ENCODE data around the gene NDRG2. TPM values are rescaled to one million over a fixed set of nuclear protein-coding genes. Genes with fewer than 3 reads are reported as not detected.

The NDRG2 gene
- total RNA-seq, 1 donor from 2014 or later = 11.8 TPM

DNA sequence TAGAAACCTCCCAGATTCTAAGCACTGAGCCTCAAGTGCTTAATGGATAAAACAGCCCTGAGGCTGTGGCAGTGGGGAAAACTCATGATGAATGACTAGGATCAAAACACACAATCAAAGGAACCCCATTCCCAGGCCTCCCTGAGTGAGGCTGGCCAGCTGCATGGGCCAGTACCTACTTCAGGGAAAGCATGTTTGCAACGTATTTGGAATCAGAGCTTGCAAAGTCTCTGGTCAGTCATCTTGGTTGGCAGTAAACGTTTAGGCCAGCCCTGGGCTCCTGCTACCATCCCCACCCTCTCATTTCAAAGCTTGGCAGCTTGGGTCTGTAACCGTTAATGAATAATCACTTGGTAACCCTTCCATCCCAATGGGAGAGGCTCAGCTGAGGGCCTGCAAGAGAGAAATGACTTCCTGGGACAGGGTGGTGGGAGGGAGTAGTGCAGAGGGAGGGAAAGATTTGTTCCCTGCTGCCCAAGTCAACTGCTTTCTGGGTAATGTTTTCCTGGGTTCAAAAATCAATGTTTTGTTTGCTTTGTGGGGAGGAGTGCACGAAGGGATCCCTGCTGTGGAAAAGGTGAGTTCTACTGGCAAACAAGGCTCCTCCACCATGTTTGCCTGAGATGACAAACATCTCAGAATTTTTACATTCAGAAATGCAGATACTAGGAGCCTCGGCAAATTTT lies 30.7 kb upstream of the NDRG2 start:
- no peak overlapping the region for H3K4me3 Mint-ChIP-seq (ENCODE audit: unreplicated experiment)
- no peak overlapping the region for H3K27ac Mint-ChIP-seq (ENCODE audit: unreplicated experiment)
- no peak overlapping the region for H3K4me2 ChIP-seq (ENCODE audit: low read length)
- H2AFZ ChIP-seq (ENCODE audit: low read depth, low read length) = no peak overlapping the region
- no peak overlapping the region for H3K9ac ChIP-seq (ENCODE audit: low read length)
- no peaks in the 10 kb centered on the region for H3K36me3 Mint-ChIP-seq (ENCODE audit: low read depth, unreplicated experiment)
- no peaks in the 10 kb centered on the region for H3K9me3 Mint-ChIP-seq (ENCODE audit: unreplicated experiment)
- H3K27me3 Mint-ChIP-seq (ENCODE audit: low read depth, unreplicated experiment) = no peaks in the 10 kb centered on the region
- DNase-seq (ENCODE audit: low read depth) (no peak), FAIRE-seq (no peak)
- no peaks in the 10 kb centered on the region for H3K36me3 ChIP-seq (ENCODE audit: insufficient read depth, low read length)
- H4K20me1 ChIP-seq (ENCODE audit: insufficient read depth, low read length) = no peaks in the 10 kb centered on the region
- H3K9me3 ChIP-seq (ENCODE audit: insufficient read depth, low read depth, low read length) = no peaks in the 10 kb centered on the region
- H3K27me3 ChIP-seq (ENCODE audit: insufficient read depth, low read length) = no peaks in the 10 kb centered on the region
- no peaks in the 10 kb centered on the region for H3K79me2 ChIP-seq (ENCODE audit: insufficient read depth, low read length)
- no peak overlapping the region for H3K4me3 ChIP-seq (ENCODE audit: insufficient read depth, low read depth, low read length)
- no peak overlapping the region for H3K27ac ChIP-seq (ENCODE audit: low read depth, low read length)
- peaks cover 12% of the 10 kb centered on the region for H3K4me1 ChIP-seq (ENCODE audit: insufficient read depth, low read length)
- H3K4me1 Mint-ChIP-seq (ENCODE audit: low read depth, unreplicated experiment) = peaks cover 34% of the 10 kb centered on the region
- TF ChIP-seq, protein P1, sequence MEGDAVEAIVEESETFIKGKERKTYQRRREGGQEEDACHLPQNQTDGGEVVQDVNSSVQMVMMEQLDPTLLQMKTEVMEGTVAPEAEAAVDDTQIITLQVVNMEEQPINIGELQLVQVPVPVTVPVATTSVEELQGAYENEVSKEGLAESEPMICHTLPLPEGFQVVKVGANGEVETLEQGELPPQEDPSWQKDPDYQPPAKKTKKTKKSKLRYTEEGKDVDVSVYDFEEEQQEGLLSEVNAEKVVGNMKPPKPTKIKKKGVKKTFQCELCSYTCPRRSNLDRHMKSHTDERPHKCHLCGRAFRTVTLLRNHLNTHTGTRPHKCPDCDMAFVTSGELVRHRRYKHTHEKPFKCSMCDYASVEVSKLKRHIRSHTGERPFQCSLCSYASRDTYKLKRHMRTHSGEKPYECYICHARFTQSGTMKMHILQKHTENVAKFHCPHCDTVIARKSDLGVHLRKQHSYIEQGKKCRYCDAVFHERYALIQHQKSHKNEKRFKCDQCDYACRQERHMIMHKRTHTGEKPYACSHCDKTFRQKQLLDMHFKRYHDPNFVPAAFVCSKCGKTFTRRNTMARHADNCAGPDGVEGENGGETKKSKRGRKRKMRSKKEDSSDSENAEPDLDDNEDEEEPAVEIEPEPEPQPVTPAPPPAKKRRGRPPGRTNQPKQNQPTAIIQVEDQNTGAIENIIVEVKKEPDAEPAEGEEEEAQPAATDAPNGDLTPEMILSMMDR (IDR thresholded peaks at IDR 0.05; ENCODE audit: insufficient read depth, low read depth, low read length) = no peak
- TF ChIP-seq EZH2 (IDR thresholded peaks at IDR 0.05; ENCODE audit: insufficient read depth, low read length) = no peak

GRCh38 chr14:21054768-21055145 lies 29.9 kb upstream of the NDRG2 start:
- no peaks in the 10 kb centered on the region for H3K27me3 Mint-ChIP-seq (ENCODE audit: low read depth, unreplicated experiment)
- FAIRE-seq (no peak), DNase-seq (ENCODE audit: low read depth) (no peak)
- peaks cover 12% of the 10 kb centered on the region for H3K4me1 ChIP-seq (ENCODE audit: insufficient read depth, low read length)
- H3K36me3 ChIP-seq (ENCODE audit: insufficient read depth, low read length) = no peaks in the 10 kb centered on the region
- no peaks in the 10 kb centered on the region for H3K79me2 ChIP-seq (ENCODE audit: insufficient read depth, low read length)
- H3K27me3 ChIP-seq (ENCODE audit: insufficient read depth, low read length) = no peaks in the 10 kb centered on the region
- no peaks in the 10 kb centered on the region for H3K9me3 Mint-ChIP-seq (ENCODE audit: unreplicated experiment)
- H3K27ac Mint-ChIP-seq (ENCODE audit: unreplicated experiment) = no peak overlapping the region
- no peaks in the 10 kb centered on the region for H3K36me3 Mint-ChIP-seq (ENCODE audit: low read depth, unreplicated experiment)
- TF ChIP-seq EZH2 (IDR thresholded peaks at IDR 0.05; ENCODE audit: insufficient read depth, low read length) = no peak
- TF ChIP-seq, protein P1 (IDR thresholded peaks at IDR 0.05; ENCODE audit: insufficient read depth, low read depth, low read length) = no peak
- H2AFZ ChIP-seq (ENCODE audit: low read depth, low read length) = no peak overlapping the region
- H3K4me3 ChIP-seq (ENCODE audit: insufficient read depth, low read depth, low read length) = no peak overlapping the region
- H3K4me2 ChIP-seq (ENCODE audit: low read length) = no peak overlapping the region
- no peaks in the 10 kb centered on the region for H4K20me1 ChIP-seq (ENCODE audit: insufficient read depth, low read length)
- H3K9ac ChIP-seq (ENCODE audit: low read length) = no peak overlapping the region
- no peaks in the 10 kb centered on the region for H3K9me3 ChIP-seq (ENCODE audit: insufficient read depth, low read depth, low read length)
- H3K4me3 Mint-ChIP-seq (ENCODE audit: unreplicated experiment) = no peak overlapping the region
- H3K4me1 Mint-ChIP-seq (ENCODE audit: low read depth, unreplicated experiment) = peaks cover 26% of the 10 kb centered on the region
- H3K27ac ChIP-seq (ENCODE audit: low read depth, low read length) = no peak overlapping the region

- FAIRE-seq (no peak), DNase-seq (ENCODE audit: low read depth) (no peak)
- Histone ChIP-seq H3K79me2 (ENCODE audit: insufficient read depth, low read length) (no peaks in the 10 kb centered on the region), H3K36me3 (ENCODE audit: insufficient read depth, low read length) (no peaks in the 10 kb centered on the region), H3K27me3 (ENCODE audit: insufficient read depth, low read length) (no peaks in the 10 kb centered on the region), H2AFZ (ENCODE audit: low read depth, low read length) (no peak overlapping the region), H3K4me2 (ENCODE audit: low read length) (no peak overlapping the region), H3K4me1 (ENCODE audit: insufficient read depth, low read length) (peaks cover 14% of the 10 kb centered on the region), H4K20me1 (ENCODE audit: insufficient read depth, low read length) (no peaks in the 10 kb centered on the region), H3K9ac (ENCODE audit: low read length) (no peak overlapping the region), H3K9me3 (ENCODE audit: insufficient read depth, low read depth, low read length) (no peaks in the 10 kb centered on the region), H3K4me3 (ENCODE audit: insufficient read depth, low read depth, low read length) (no peak overlapping the region), H3K27ac (ENCODE audit: low read depth, low read length) (no peak overlapping the region)
- no peaks in the 10 kb centered on the region for H3K9me3 Mint-ChIP-seq (ENCODE audit: unreplicated experiment)
- peaks cover 24% of the 10 kb centered on the region for H3K4me1 Mint-ChIP-seq (ENCODE audit: low read depth, unreplicated experiment)
- H3K27me3 Mint-ChIP-seq (ENCODE audit: low read depth, unreplicated experiment) = no peaks in the 10 kb centered on the region
- no peak overlapping the region for H3K27ac Mint-ChIP-seq (ENCODE audit: unreplicated experiment)
- no peak for TF ChIP-seq EZH2 (IDR thresholded peaks at IDR 0.05; ENCODE audit: insufficient read depth, low read length)
- TF ChIP-seq, protein P1 (IDR thresholded peaks at IDR 0.05; ENCODE audit: insufficient read depth, low read depth, low read length) = no peak
- H3K4me3 Mint-ChIP-seq (ENCODE audit: unreplicated experiment) = no peak overlapping the region
- H3K36me3 Mint-ChIP-seq (ENCODE audit: low read depth, unreplicated experiment) = no peaks in the 10 kb centered on the region
Measured at GRCh38 chr14:21054123-21054767, 29.4 kb upstream of the NDRG2 start.
